A673 (cell line): ENCODE measurements around the gene TENM4. TPM values are rescaled to one million over a fixed set of nuclear protein-coding genes. Genes with fewer than 3 reads are reported as not detected.

ENCODE experiments used
- BruUV-seq: library from RNA; stranded (reverse); fragments of 400-500 nt; replicated peaks from 2 replicates; lab custom pipeline; 2021; lab: Mats Ljungman, UMichigan
- CTCF ChIA-PET: fragments of 300-600 bp; sonication (Branson Sonifier 250); formaldehyde crosslinking; loops from one replicate; lab custom pipeline; 2022; ENCODE audit warnings: antibody characterized with exemption; lab: Charles Lee
- POLR2A ChIA-PET: fragments of 300-600 bp; sonication (Branson Sonifier 250); formaldehyde crosslinking; loops from one replicate; lab custom pipeline; 2022; ENCODE audit warnings: antibody characterized with exemption; ENCODE audit not compliant: low non-redundant PET; lab: Charles Lee
- DNase-seq: peaks from one replicate; pipeline ENCODE4 v3.0.0-alpha.2; 2015; ENCODE audit warnings: low spot score
- H3K27ac ChIP-seq: fragments of 200-600 bp; sonication (generic); 2 replicates; pipeline ENCODE4 v1.5.1; 2016; ENCODE audit warnings: mixed run types, low read depth, mild to moderate bottlenecking, mixed read lengths, antibody characterized with exemption, low read length; ENCODE audit not compliant: poor library complexity, severe bottlenecking
- H3K27me3 ChIP-seq: fragments of 200-600 bp; sonication (generic); replicated peaks from 2 replicates; pipeline ENCODE4 v1.6.1; 2017; ENCODE audit warnings: mixed run types, low read depth, mild to moderate bottlenecking, mixed read lengths, antibody characterized with exemption, low read length; ENCODE audit not compliant: insufficient read depth, poor library complexity
- H3K36me3 ChIP-seq: fragments of 200-600 bp; sonication (generic); 2 replicates; pipeline ENCODE4 v1.6.1; 2016; ENCODE audit warnings: mixed run types, mild to moderate bottlenecking, mixed read lengths, antibody characterized with exemption, low read length; ENCODE audit not compliant: insufficient read depth, poor library complexity, severe bottlenecking
- H3K4me1 ChIP-seq: fragments of 200-600 bp; sonication (generic); 2 replicates; pipeline ENCODE4 v1.6.1; 2017; ENCODE audit warnings: mixed run types, mild to moderate bottlenecking, mixed read lengths, antibody characterized with exemption, low read length; ENCODE audit not compliant: insufficient read depth, poor library complexity, severe bottlenecking
- H3K4me3 ChIP-seq: fragments of 200-600 bp; sonication (generic); 2 replicates; pipeline ENCODE4 v1.5.1; 2016; ENCODE audit warnings: low read depth, mixed run types, mild to moderate bottlenecking, mixed read lengths, low read length; ENCODE audit not compliant: poor library complexity, severe bottlenecking
- H3K9me3 ChIP-seq: fragments of 200-600 bp; sonication (generic); 2 replicates; pipeline ENCODE4 v1.6.1; 2016; ENCODE audit warnings: mixed run types, low read depth, mild to moderate bottlenecking, mixed read lengths, antibody characterized with exemption, low read length; ENCODE audit not compliant: poor library complexity, severe bottlenecking
- CTCF ChIP-seq: fragments of 300-800, 200-600 bp; sonication (generic); conservative IDR thresholded peaks from 2 replicates; pipeline ENCODE4 v1.5.1; 2017; ENCODE audit warnings: low read depth, mild to moderate bottlenecking, antibody characterized with exemption, low read length, moderate library complexity, mixed read lengths
- EZH2 ChIP-seq: fragments of 200-600 bp; sonication (generic); IDR thresholded peaks from 2 replicates; pipeline ENCODE4 v1.6.1; 2017; ENCODE audit warnings: borderline replicate concordance, low read depth, mild to moderate bottlenecking, mixed read lengths, antibody characterized with exemption, low read length; ENCODE audit not compliant: poor library complexity, severe bottlenecking
- intact Hi-C: fragments of 100-400 bp; cut with micrococcal nuclease; formaldehyde crosslinking; loops from one replicate; pipeline ENCODE4 v1.10.0; 2022; ENCODE audit not compliant: unreplicated experiment
- total RNA-seq: library from RNA; stranded (reverse); gene quantifications from 2 replicates; pipeline ENCODE4 v1.2.3, GENCODE V29; 2021

TENM4 gene
- total RNA-seq, 1 experiment from 2014 or later = 0.11 TPM

- ChIA-PET POLR2A (no interaction called here), CTCF (no interaction called here)
- H3K27ac ChIP-seq = no peak overlapping the region
- H3K4me3 ChIP-seq = no peak overlapping the region
- DNase-seq = no peak
- no peaks in the 10 kb centered on the region for H3K36me3 ChIP-seq
- TF ChIP-seq EZH2 (no peak), CTCF (no peak)
- no TSS peak for BruUV-seq
- H3K9me3 ChIP-seq = no peaks in the 10 kb centered on the region
- intact Hi-C loops = no loop called here
- H3K27me3 ChIP-seq = peaks cover 26% of the 10 kb centered on the region
- H3K4me1 ChIP-seq = no peaks in the 10 kb centered on the region
These were observed 707.8 kb downstream of the TENM4 start for GRCh38 chr11:78733031-78733430.

GRCh38 chr11:78732246-78732645 lies 708.6 kb downstream of the TENM4 start:
- Histone ChIP-seq H3K4me3 (no peak overlapping the region), H3K9me3 (no peaks in the 10 kb centered on the region), H3K27ac (no peak overlapping the region), H3K27me3 (peaks cover 31% of the 10 kb centered on the region), H3K36me3 (no peaks in the 10 kb centered on the region), H3K4me1 (no peaks in the 10 kb centered on the region)
- CTCF ChIA-PET = no interaction called here
- intact Hi-C loops = no loop called here
- no peak for TF ChIP-seq CTCF
- no peak for TF ChIP-seq EZH2
- DNase-seq = no peak
- no TSS peak for BruUV-seq
- POLR2A ChIA-PET = no interaction called here

GRCh38 chr11:78731027-78731426 lies 709.8 kb downstream of the TENM4 start:
- DNase-seq = no peak
- ChIA-PET POLR2A (no interaction called here), CTCF (no interaction called here)
- TF ChIP-seq EZH2 = no peak
- no peak for TF ChIP-seq CTCF
- no peak overlapping the region for H3K4me3 ChIP-seq
- H3K27me3 ChIP-seq = peaks cover 37% of the 10 kb centered on the region
- no peaks in the 10 kb centered on the region for H3K36me3 ChIP-seq
- H3K4me1 ChIP-seq = no peaks in the 10 kb centered on the region
- H3K27ac ChIP-seq = no peak overlapping the region
- intact Hi-C loops = no loop called here
- BruUV-seq = no TSS peak
- no peaks in the 10 kb centered on the region for H3K9me3 ChIP-seq
